T1000 (cell line): ENCODE data around the gene ARL14EPL.
A peak's percentile ranks its signal among the peaks of the same experiment; 100 is the strongest.
"Not testable (repeated sequence)": the region's sequence is repeated elsewhere in the genome, so short reads cannot be mapped to it uniquely, and the experiment has no call there.

Experiments
- DNase-seq: peaks from one replicate; lab custom pipeline; 2025; ENCODE audit warnings: mixed read lengths; lab: John Stamatoyannopoulos, UW

Gene ARL14EPL

GRCh38 chr5:116046823-116047222, 14.6 kb downstream of the ARL14EPL start:
- DNase-seq = no peak

- DNase-seq = no peak
These were observed 26.2 kb downstream of the ARL14EPL start for GRCh38 chr5:116058346-116058936.

- no peak for DNase-seq
These were observed 30.1 kb downstream of the ARL14EPL start for GRCh38 chr5:116062352-116062751.

- no peak for DNase-seq
These were observed 31.7 kb downstream of the ARL14EPL start for GRCh38 chr5:116063950-116064349.

GRCh38 chr5:116068028-116068632, 35.9 kb downstream of the ARL14EPL start:
- no peak for DNase-seq

GRCh38 chr5:116071211-116071610, 38.9 kb downstream of the ARL14EPL start:
- DNase-seq = no peak

GRCh38 chr5:116075191-116075831, 43.0 kb downstream of the ARL14EPL start:
- DNase-seq = no peak

GRCh38 chr5:116076496-116076895, 44.2 kb downstream of the ARL14EPL start:
- no peak for DNase-seq

- no peak for DNase-seq
These were observed 45.9 kb downstream of the ARL14EPL start for GRCh38 chr5:116078199-116078598.

- DNase-seq = no peak
These were observed 52.0 kb downstream of the ARL14EPL start for GRCh38 chr5:116084287-116084691.

GRCh38 chr5:116084871-116085715, 52.8 kb downstream of the ARL14EPL start, which contains the start of gene COMMD10:
TSS of gene COMMD10 (plus strand) at chr5:116085025.
- peak; percentile 45 for DNase-seq

- not testable (repeated sequence) for DNase-seq
These were observed 54.0 kb downstream of the ARL14EPL start for GRCh38 chr5:116086309-116086708.

GRCh38 chr5:116088062-116088461, 55.8 kb downstream of the ARL14EPL start:
- DNase-seq = no peak

GRCh38 chr5:116090302-116090701, 58.0 kb downstream of the ARL14EPL start:
- no peak for DNase-seq

- no peak for DNase-seq
These were observed 59.1 kb downstream of the ARL14EPL start for GRCh38 chr5:116091416-116091815.

- DNase-seq = no peak
These were observed 65.0 kb downstream of the ARL14EPL start for GRCh38 chr5:116097301-116097700.

GRCh38 chr5:116098998-116099397, 66.7 kb downstream of the ARL14EPL start:
- no peak for DNase-seq

- DNase-seq = not testable (repeated sequence)
These were observed 72.7 kb downstream of the ARL14EPL start for GRCh38 chr5:116104941-116105340.
